Prostate gland (tissue), 2 donors: ENCODE results near the gene SRP72. TPM values are rescaled to one million over a fixed set of nuclear protein-coding genes. Genes with fewer than 3 reads are reported as not detected.

Experiments used
- DNase-seq: peaks from one replicate; pipeline ENCODE4 v3.0.0-alpha.2; 2019; ENCODE audit warnings: low spot score
- H3K27ac ChIP-seq, 2 donors: fragments of 200-600 bp; sonication (generic); 2 replicates each; pipeline ENCODE4 v1.5.1; 2017 to 2019
- H3K27me3 ChIP-seq: fragments of 200-600 bp; sonication (generic); replicated peaks from 2 replicates; pipeline ENCODE4 v1.5.1; 2019; ENCODE audit not compliant: insufficient read depth
- H3K36me3 ChIP-seq, 2 donors: fragments of 200-600 bp; sonication (generic); 1 replicate in 1 of 2; 2 replicates in 1 of 2; pipeline versions ENCODE4 v1.5.1 to v1.8.1; 2017 to 2019
- H3K4me1 ChIP-seq: fragments of 200-600 bp; sonication (generic); replicated peaks from 2 replicates; pipeline ENCODE4 v1.5.1; 2019
- H3K4me3 ChIP-seq, 2 donors: fragments of 200-600 bp; sonication (generic); 2 replicates each; pipeline ENCODE4 v1.5.1; 2017 to 2019
- H3K9me3 ChIP-seq: fragments of 200-600 bp; sonication (generic); 2 replicates; pipeline ENCODE4 v1.5.1; 2017
- POLR2A ChIP-seq: fragments of 450-650 bp; IDR thresholded peaks from one replicate; pipeline ENCODE4 v1.6.1; 2016; ENCODE audit warnings: antibody characterized with exemption, mild to moderate bottlenecking
- POLR2AphosphoS5 ChIP-seq: sonication (generic); formaldehyde crosslinking; IDR thresholded peaks from one replicate; pipeline ENCODE4 v1.6.1; 2017; ENCODE audit warnings: antibody characterized with exemption
- WGBS: methylation state at CpG from one replicate; pipeline ENCODE4 v1.1.5; 2018; 5-methylcytosine and 5-hydroxymethylcytosine counted together
- intact Hi-C: fragments of 100-400 bp; cut with DNase I; formaldehyde crosslinking; loops from one replicate; pipeline ENCODE4 v1.14.2; 2022
- total RNA-seq, 2 donors: library from RNA; depleted of rRNA; stranded (reverse); fragments of >200 nt; gene quantifications; one replicate each; pipeline ENCODE4 v1.1.0, GENCODE V29; 2016
- TF ChIP-seq, protein P1 (sequence below), 4 experiments: fragments of 200-600 bp in 2 of 4; fragments of 450-650 bp in 2 of 4; sonication (generic) in 2 of 4; IDR thresholded peaks; 1 replicate in 3 of 4; 2 replicates in 1 of 4; pipeline ENCODE4 v1.5.1; 2016 to 2019; ENCODE audit warnings: antibody characterized with exemption in 4 of 4, mild to moderate bottlenecking in 2 of 4, moderate library complexity in 2 of 4

SRP72 gene
- total RNA-seq, 2 donors from 2014 or later: 41.4 to 46.9 TPM

DNA sequence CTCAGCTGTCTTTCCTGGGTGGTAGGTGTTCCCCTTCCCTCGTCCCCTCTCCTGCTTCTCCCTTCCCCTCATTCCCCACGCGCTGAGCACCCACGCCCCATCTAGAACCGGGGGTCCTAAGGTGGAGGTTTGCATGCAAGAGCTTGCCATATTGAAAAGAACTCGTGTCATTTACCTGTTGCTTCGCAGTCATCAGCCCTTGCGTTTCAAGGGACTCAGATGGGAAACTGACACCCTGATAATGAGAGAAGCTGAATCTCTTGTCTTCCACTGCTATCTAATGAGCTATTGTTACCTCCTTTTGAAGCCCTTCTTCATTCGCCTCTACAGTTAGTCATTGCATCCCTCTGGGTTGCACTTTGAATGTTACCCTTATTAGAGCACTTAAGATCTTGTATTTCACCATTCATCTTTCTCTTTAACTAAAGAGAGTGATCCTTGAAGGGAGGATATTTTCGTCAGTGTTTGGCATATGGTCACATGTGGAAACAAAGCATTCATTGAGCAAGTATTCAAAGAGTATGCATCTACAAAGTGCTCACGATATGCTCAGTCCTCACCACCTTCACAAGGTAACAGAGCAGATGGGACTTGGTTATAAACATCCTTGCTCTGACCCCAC lies 63.8 kb downstream of the SRP72 start:
- TF ChIP-seq, protein P1, sequence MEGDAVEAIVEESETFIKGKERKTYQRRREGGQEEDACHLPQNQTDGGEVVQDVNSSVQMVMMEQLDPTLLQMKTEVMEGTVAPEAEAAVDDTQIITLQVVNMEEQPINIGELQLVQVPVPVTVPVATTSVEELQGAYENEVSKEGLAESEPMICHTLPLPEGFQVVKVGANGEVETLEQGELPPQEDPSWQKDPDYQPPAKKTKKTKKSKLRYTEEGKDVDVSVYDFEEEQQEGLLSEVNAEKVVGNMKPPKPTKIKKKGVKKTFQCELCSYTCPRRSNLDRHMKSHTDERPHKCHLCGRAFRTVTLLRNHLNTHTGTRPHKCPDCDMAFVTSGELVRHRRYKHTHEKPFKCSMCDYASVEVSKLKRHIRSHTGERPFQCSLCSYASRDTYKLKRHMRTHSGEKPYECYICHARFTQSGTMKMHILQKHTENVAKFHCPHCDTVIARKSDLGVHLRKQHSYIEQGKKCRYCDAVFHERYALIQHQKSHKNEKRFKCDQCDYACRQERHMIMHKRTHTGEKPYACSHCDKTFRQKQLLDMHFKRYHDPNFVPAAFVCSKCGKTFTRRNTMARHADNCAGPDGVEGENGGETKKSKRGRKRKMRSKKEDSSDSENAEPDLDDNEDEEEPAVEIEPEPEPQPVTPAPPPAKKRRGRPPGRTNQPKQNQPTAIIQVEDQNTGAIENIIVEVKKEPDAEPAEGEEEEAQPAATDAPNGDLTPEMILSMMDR (IDR thresholded peaks at IDR 0.05): no peak
- TF ChIP-seq POLR2A (no peak), POLR2AphosphoS5 (no peak)
- H3K4me3 ChIP-seq: peak overlapping the region; percentile 35 to 41
- H3K27ac ChIP-seq: no peak overlapping the region
- no peaks in the 10 kb centered on the region for H3K4me1 ChIP-seq
- no peaks in the 10 kb centered on the region for H3K36me3 ChIP-seq
- H3K9me3 ChIP-seq: no peaks in the 10 kb centered on the region
- WGBS: 33% methylated on average over 11 of the region's 11 CpGs
- intact Hi-C loops: no loop called here
- H3K27me3 ChIP-seq: no peaks in the 10 kb centered on the region
- DNase-seq: no peak

DNA sequence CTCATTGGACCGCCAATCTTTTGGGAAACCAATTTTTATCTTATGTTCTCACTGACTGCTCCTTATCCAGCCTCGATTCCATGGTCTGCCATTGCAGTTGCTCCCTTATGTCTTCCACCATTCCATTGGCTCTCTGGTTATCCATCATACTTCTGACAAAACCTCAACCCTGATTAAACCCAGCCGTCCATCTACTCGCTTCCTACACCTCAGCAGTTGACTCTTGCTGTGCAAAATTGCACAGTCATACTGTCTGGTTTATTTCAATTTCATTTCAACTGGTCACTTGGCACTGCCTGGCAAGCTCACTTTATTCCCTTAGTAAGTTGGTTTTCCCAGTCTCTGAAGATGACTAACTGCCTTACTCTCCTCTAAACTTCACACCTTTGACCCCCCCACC lies 64.4 kb downstream of the SRP72 start:
- no peaks in the 10 kb centered on the region for H3K4me1 ChIP-seq
- no peaks in the 10 kb centered on the region for H3K36me3 ChIP-seq
- 86% methylated on average over 4 of the region's 4 CpGs for WGBS
- no peak for DNase-seq
- no peaks in the 10 kb centered on the region for H3K27me3 ChIP-seq
- H3K4me3 ChIP-seq: no peak overlapping the region
- H3K9me3 ChIP-seq: no peaks in the 10 kb centered on the region
- intact Hi-C loops: no loop called here
- no peak overlapping the region for H3K27ac ChIP-seq
- TF ChIP-seq POLR2A: no peak
- TF ChIP-seq POLR2AphosphoS5: no peak
- TF ChIP-seq, protein P1 (IDR thresholded peaks at IDR 0.05): no peak

DNA sequence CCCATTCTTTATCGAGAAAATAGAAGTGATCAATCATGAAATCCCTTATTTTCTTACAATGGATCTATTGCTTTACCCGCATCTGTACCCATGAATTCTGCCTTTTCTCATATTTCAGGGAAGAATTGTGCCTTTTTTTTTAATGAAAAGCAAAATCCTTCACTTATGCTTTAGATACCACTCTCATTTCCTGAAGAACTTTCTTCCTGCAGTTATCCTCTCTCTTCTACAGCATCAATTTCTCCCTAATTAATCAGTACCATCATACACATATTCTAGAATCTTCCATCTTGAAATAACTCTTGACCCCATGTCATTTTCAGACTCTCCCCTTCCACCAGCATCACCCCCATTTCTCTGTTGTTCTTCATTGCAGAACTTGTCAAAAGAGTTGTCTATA lies 64.8 kb downstream of the SRP72 start:
- 97% methylated on average over 2 of the region's 2 CpGs for WGBS
- Histone ChIP-seq H3K4me3 (no peak overlapping the region), H3K36me3 (no peaks in the 10 kb centered on the region), H3K4me1 (no peaks in the 10 kb centered on the region), H3K27ac (no peak overlapping the region), H3K9me3 (no peaks in the 10 kb centered on the region), H3K27me3 (no peaks in the 10 kb centered on the region)
- TF ChIP-seq, protein P1 (IDR thresholded peaks at IDR 0.05): no peak
- TF ChIP-seq POLR2AphosphoS5: no peak
- TF ChIP-seq POLR2A: no peak
- intact Hi-C loops: no loop called here
- DNase-seq: no peak

DNA sequence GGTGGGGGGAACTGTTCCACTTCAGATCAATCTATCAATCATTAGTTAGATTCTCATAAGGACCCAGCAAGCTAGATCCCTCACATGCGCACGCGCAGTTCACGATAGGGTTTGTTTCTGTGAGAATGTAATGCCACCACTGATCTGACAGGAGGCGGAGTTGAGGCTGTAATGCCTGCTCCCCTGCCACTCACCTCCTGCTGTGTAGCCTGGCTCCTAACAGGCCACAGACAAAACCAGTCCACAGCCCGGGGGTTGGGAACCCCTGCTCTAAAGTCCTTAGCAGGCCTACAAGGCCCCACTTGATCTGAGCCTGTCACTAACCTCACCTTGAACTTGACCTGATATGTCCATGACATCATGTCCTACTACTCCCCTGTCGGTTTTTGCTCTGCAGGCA lies 68.5 kb downstream of the SRP72 start:
- TF ChIP-seq POLR2A: no peak
- TF ChIP-seq, protein P1 (IDR thresholded peaks at IDR 0.05): no peak
- no peak for TF ChIP-seq POLR2AphosphoS5
- intact Hi-C loops: no loop called here
- H3K4me1 ChIP-seq: no peaks in the 10 kb centered on the region
- H3K27me3 ChIP-seq: no peaks in the 10 kb centered on the region
- WGBS: 82% methylated on average over 7 of the region's 7 CpGs
- H3K27ac ChIP-seq: no peak overlapping the region
- H3K36me3 ChIP-seq: no peaks in the 10 kb centered on the region
- DNase-seq: no peak
- no peaks in the 10 kb centered on the region for H3K9me3 ChIP-seq
- H3K4me3 ChIP-seq: no peak overlapping the region

DNA sequence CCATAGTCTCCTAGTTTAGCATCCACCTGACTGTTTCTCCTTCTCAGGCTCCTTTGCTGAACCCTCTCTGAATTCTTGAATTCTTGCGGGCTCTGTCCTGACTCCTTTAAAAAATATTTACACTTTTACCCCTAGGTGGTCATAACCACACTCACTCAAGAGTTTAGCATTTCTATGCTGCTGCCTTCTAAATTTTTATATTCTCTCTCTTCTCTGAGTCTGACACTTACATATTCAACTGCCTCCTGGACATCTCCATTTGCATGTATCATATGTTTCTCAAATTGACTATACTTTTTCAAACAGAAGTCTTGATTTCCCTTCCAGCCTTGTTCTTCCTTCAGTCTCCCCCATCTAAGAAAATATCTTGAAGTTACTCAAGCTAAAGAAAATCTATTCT lies 69.7 kb downstream of the SRP72 start:
- H3K4me1 ChIP-seq: no peaks in the 10 kb centered on the region
- H3K36me3 ChIP-seq: no peaks in the 10 kb centered on the region
- H3K27me3 ChIP-seq: no peaks in the 10 kb centered on the region
- intact Hi-C loops: no loop called here
- H3K27ac ChIP-seq: no peak overlapping the region
- no peaks in the 10 kb centered on the region for H3K9me3 ChIP-seq
- 91% methylated on average over 1 of the region's 1 CpG for WGBS
- no peak for DNase-seq
- TF ChIP-seq POLR2A: no peak
- TF ChIP-seq POLR2AphosphoS5: no peak
- TF ChIP-seq, protein P1 (IDR thresholded peaks at IDR 0.05): no peak
- H3K4me3 ChIP-seq: no peak overlapping the region
